Colonic mucosa (tissue), 4 donors: ENCODE results near the gene CZIB. TPM values are rescaled to one million over a fixed set of nuclear protein-coding genes. Genes with fewer than 3 reads are reported as not detected.
"Not testable (repeated sequence)": the region's sequence is repeated elsewhere in the genome, so short reads cannot be mapped to it uniquely, and the experiment has no call there.

Source experiments
- DNase-seq: peaks from one replicate; pipeline ENCODE4 v3.0.0-alpha.2; 2020
- H3K27ac ChIP-seq: fragments of 200-600 bp; one replicate; pipeline ENCODE4 v1.8.0; 2021
- H3K27me3 ChIP-seq: fragments of 200-600 bp; one replicate; pipeline ENCODE4 v1.8.0; 2021
- H3K36me3 ChIP-seq: fragments of 200-600 bp; one replicate; pipeline ENCODE4 v1.8.0; 2021
- H3K4me1 ChIP-seq: fragments of 200-600 bp; one replicate; pipeline ENCODE4 v1.8.0; 2021; ENCODE audit warnings: mild to moderate bottlenecking
- H3K4me3 ChIP-seq: fragments of 200-600 bp; one replicate; pipeline ENCODE4 v1.8.0; 2021
- H3K9ac ChIP-seq, 2 donors: one replicate each; pipeline ENCODE4 v1.7.0; 2013; ENCODE audit warnings: control low read depth in 2 of 2, low read depth in 2 of 2, low read length in 2 of 2
- H3K9me3 ChIP-seq: fragments of 200-600 bp; one replicate; pipeline ENCODE4 v1.8.0; 2021
- CTCF ChIP-seq: fragments of 200-600 bp; IDR thresholded peaks from one replicate; pipeline ENCODE4 v1.8.0; 2022; ENCODE audit warnings: antibody characterized with exemption, mild to moderate bottlenecking
- intact Hi-C: fragments of 100-400 bp; cut with DNase I; formaldehyde crosslinking; loops from one replicate; pipeline ENCODE4 v1.14.1; 2022
- total RNA-seq, 2 donors: library from RNA; stranded (reverse); fragmentation: NEBNext Ultra II Directional in 1 of 2; extraction: Animal tissue kit (Norgen Biotek cat#: 25700) in 1 of 2; gene quantifications; one replicate each; pipeline ENCODE4 v1.2.1, GENCODE V29; 2021
- donor health status: healthy.
- donor health status: DM: no; HTN: no; CAD: no.
- donor health status: DM: no; HTN: no; CAD: no.

CZIB gene
- total RNA-seq, 2 donors from 2014 or later, result 34.6 to 43.9 TPM

DNA sequence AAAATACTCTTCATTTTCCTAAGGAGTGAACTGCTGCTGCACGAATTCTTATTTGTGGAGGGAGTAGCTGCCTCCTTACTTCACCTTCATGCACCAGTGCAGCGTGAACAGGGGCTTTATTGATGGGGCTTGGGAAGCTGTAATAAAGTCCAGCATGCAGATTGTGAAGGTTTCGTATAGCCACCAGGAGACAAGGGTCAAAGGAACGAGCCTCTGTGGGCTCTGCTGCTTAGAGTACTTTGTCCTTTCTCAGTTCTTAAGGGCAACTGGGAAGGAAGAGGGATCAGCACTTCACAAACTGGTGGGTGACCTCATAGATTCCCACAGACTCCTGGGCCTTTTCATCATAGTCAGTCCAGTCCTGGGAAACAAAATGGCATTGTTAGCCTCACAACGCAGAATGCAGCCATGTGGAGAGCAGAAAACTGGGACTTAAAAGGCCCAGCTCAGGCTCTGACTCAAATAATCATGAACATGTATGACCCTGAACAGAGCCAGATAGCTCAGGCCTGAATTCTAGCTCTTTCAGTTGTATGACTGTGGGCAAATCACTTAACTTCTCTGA is 6.0 kb downstream of the CZIB start:
- no peak for DNase-seq
- Histone ChIP-seq H3K9ac (no peak overlapping the region), H3K9me3 (no peaks in the 10 kb centered on the region), H3K27me3 (no peaks in the 10 kb centered on the region), H3K27ac (no peak overlapping the region), H3K4me3 (no peak overlapping the region), H3K36me3 (peaks cover 9% of the 10 kb centered on the region), H3K4me1 (no peaks in the 10 kb centered on the region)
- no peak for TF ChIP-seq CTCF
- intact Hi-C loops, result no loop called here

DNA sequence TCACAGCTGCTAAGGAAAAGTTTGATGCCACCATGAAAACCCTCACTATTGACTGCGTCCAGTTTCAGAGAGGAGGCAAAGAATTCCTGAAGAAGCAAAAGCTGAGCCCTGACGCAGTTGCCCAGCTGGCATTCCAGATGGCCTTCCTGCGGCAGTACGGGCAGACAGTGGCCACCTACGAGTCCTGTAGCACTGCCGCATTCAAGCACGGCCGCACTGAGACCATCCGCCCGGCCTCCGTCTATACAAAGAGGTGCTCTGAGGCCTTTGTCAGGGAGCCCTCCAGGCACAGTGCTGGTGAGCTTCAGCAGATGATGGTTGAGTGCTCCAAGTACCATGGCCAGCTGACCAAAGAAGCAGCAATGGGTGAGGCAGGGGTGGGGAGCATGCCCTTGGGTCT is 9.5 kb downstream of the CZIB start:
- H3K27ac ChIP-seq, result no peak overlapping the region
- TF ChIP-seq CTCF, result no peak
- H3K9me3 ChIP-seq, result no peaks in the 10 kb centered on the region
- peaks cover 9% of the 10 kb centered on the region for H3K36me3 ChIP-seq
- no peaks in the 10 kb centered on the region for H3K27me3 ChIP-seq
- H3K4me1 ChIP-seq, result no peaks in the 10 kb centered on the region
- intact Hi-C loops, result no loop called here
- H3K9ac ChIP-seq, result no peak overlapping the region
- no peak overlapping the region for H3K4me3 ChIP-seq
- DNase-seq, result no peak

- TF ChIP-seq CTCF, result no peak
- no peak overlapping the region for H3K27ac ChIP-seq
- DNase-seq, result no peak
- no peaks in the 10 kb centered on the region for H3K4me1 ChIP-seq
- intact Hi-C loops, result no loop called here
- peaks cover 13% of the 10 kb centered on the region for H3K36me3 ChIP-seq
- no peak overlapping the region for H3K9ac ChIP-seq
- no peaks in the 10 kb centered on the region for H3K9me3 ChIP-seq
- no peak overlapping the region for H3K4me3 ChIP-seq
- H3K27me3 ChIP-seq, result no peaks in the 10 kb centered on the region
Measured at GRCh38 chr1:53210352-53210751, 10.1 kb downstream of the CZIB start.

- Histone ChIP-seq H3K4me1 (no peaks in the 10 kb centered on the region), H3K9ac (no peak overlapping the region), H3K9me3 (no peaks in the 10 kb centered on the region), H3K36me3 (peaks cover 15% of the 10 kb centered on the region), H3K4me3 (no peak overlapping the region), H3K27me3 (no peaks in the 10 kb centered on the region), H3K27ac (no peak overlapping the region)
- no peak for DNase-seq
- TF ChIP-seq CTCF, result no peak
- intact Hi-C loops, result no loop called here
Measured at GRCh38 chr1:53207726-53208125, 12.7 kb downstream of the CZIB start.

DNA sequence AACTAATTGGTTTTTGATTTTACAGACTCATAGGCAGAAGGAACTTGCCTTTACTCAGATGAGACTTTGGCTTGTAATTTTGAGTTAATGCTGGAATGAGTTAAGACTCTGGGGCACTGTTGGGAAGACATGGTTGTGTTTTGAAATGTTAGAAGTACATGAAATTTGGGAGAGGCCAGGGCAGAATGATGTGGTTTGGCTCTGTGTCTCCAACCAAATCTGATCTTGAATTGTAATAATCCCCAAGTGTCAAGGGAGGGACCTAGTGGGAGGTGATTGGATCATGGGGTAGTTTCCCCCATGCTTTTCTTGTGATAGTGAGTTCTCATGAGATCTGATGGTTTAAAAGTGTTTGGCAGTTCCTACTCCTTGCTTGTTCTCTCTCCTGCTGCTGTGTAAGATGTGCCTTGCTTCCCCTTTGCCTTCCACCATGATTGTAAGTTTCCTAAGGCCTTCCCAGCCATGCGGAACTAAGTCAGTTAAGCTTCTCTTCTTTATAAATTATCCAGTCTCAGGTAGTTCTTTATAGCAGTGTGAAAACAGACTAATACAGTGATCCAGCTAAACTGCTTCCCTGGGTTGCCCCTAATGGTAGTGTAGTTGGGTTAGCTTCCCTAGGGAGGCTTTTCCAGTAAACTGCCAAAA is 13.6 kb downstream of the CZIB start:
- no peaks in the 10 kb centered on the region for H3K27me3 ChIP-seq
- H3K4me3 ChIP-seq, result no peak overlapping the region
- H3K36me3 ChIP-seq, result peaks cover 23% of the 10 kb centered on the region
- no peak overlapping the region for H3K27ac ChIP-seq
- H3K4me1 ChIP-seq, result no peaks in the 10 kb centered on the region
- no peak overlapping the region for H3K9ac ChIP-seq
- no peak for DNase-seq
- no peak for TF ChIP-seq CTCF
- intact Hi-C loops, result no loop called here
- no peaks in the 10 kb centered on the region for H3K9me3 ChIP-seq

GRCh38 chr1:53206083-53206685 is 14.2 kb downstream of the CZIB start:
- H3K27me3 ChIP-seq, DNase-seq, H3K27ac ChIP-seq, H3K9me3 ChIP-seq, intact Hi-C loops, H3K4me3 ChIP-seq, H3K9ac ChIP-seq, H3K4me1 ChIP-seq: not testable (repeated sequence)
- H3K36me3 ChIP-seq, result peaks cover 23% of the 10 kb centered on the region

GRCh38 chr1:53205496-53205895 is 14.9 kb downstream of the CZIB start:
- DNase-seq, H3K9ac ChIP-seq, H3K4me3 ChIP-seq, H3K27ac ChIP-seq, H3K9me3 ChIP-seq, H3K27me3 ChIP-seq, intact Hi-C loops, H3K4me1 ChIP-seq: not testable (repeated sequence)
- peaks cover 23% of the 10 kb centered on the region for H3K36me3 ChIP-seq
